ENCODE results near the gene TECTA. TPM values are rescaled to one million over a fixed set of nuclear protein-coding genes. Genes with fewer than 3 reads are reported as not detected.

TECTA gene
- total and polyA plus RNA-seq, 2 experiments from 2014 or later = 1.5 to 5.2 TPM

- no peaks in the 10 kb centered on the region for H3K27me3 ChIP-seq
- H3K4me1 ChIP-seq (ENCODE audit: low read depth) = peaks cover 14% of the 10 kb centered on the region
- H3K9me3 ChIP-seq (ENCODE audit: low read depth) = no peaks in the 10 kb centered on the region
- peaks cover 28% of the 10 kb centered on the region for H3K36me3 ChIP-seq
- peak overlapping the region; percentile 32 for H3K27ac ChIP-seq
- H3K4me3 ChIP-seq = no peak overlapping the region
- TF ChIP-seq, protein P1, sequence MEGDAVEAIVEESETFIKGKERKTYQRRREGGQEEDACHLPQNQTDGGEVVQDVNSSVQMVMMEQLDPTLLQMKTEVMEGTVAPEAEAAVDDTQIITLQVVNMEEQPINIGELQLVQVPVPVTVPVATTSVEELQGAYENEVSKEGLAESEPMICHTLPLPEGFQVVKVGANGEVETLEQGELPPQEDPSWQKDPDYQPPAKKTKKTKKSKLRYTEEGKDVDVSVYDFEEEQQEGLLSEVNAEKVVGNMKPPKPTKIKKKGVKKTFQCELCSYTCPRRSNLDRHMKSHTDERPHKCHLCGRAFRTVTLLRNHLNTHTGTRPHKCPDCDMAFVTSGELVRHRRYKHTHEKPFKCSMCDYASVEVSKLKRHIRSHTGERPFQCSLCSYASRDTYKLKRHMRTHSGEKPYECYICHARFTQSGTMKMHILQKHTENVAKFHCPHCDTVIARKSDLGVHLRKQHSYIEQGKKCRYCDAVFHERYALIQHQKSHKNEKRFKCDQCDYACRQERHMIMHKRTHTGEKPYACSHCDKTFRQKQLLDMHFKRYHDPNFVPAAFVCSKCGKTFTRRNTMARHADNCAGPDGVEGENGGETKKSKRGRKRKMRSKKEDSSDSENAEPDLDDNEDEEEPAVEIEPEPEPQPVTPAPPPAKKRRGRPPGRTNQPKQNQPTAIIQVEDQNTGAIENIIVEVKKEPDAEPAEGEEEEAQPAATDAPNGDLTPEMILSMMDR (IDR thresholded peaks at IDR 0.05; ENCODE audit: low read depth, low read length) = no peak
- no peak for DNase-seq (ENCODE audit: low read depth in 1 of 2, low spot score in 1 of 2)
These were observed 32.9 kb upstream of the TECTA start for GRCh38 chr11:121067962-121068647.

GRCh38 chr11:121068787-121069186, 32.3 kb upstream of the TECTA start:
- no peak overlapping the region for H3K27ac ChIP-seq
- TF ChIP-seq, protein P1 (IDR thresholded peaks at IDR 0.05; ENCODE audit: low read depth, low read length) = no peak
- no peaks in the 10 kb centered on the region for H3K27me3 ChIP-seq
- peaks cover 26% of the 10 kb centered on the region for H3K36me3 ChIP-seq
- H3K4me1 ChIP-seq (ENCODE audit: low read depth) = peaks cover 14% of the 10 kb centered on the region
- H3K9me3 ChIP-seq (ENCODE audit: low read depth) = no peaks in the 10 kb centered on the region
- DNase-seq (ENCODE audit: low read depth in 1 of 2, low spot score in 1 of 2) = no peak
- H3K4me3 ChIP-seq = no peak overlapping the region

DNA sequence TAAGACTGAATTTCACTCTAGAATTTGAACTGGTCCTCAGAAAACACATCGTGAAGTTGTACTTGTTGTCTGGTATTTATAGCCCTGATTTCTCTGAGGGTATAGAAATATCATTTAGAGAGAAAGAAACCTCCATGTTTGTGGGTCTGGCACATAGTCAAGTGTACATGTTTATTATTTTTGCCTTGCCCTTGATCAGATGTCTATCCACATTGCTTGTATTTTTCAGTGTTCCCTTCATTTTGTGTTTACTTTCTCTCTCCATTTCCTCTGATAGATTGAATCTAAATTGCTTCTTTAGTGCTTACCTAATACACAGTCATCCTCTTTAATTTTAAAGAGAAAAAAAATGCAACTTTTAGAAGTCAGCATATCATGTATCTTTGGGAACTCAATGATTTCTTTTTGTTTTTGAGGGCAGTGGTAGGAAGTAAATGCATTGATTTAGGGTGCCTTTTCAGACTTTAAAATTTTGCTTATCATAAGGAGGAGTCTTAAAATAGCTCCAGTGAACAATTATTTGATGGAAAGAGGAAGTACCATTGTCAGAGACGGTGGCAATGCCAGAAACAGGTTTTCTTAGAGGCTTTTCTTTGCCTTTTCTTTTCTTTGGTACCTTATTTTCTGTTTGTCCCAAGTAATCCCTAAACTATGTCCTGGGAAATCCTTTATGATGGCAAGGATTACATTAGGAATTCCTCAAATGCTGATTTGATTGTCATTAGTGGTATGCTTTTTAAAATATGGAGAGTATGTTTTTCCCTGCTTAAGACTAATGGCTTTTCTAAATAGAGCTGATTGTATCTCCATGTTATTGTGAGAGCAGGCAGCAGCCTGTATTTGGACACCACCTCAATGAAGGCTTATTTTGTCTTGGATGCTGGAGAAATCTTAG, 29.8 kb upstream of the TECTA start:
- Histone ChIP-seq H3K36me3 (peaks cover 7% of the 10 kb centered on the region), H3K27me3 (no peaks in the 10 kb centered on the region), H3K4me3 (no peak overlapping the region), H3K4me1 (ENCODE audit: low read depth) (peaks cover 14% of the 10 kb centered on the region), H3K27ac (peak overlapping the region; percentile 38), H3K9me3 (ENCODE audit: low read depth) (no peaks in the 10 kb centered on the region)
- DNase-seq (ENCODE audit: low read depth in 1 of 2, low spot score in 1 of 2) = no peak
- TF ChIP-seq, protein P1 (IDR thresholded peaks at IDR 0.05; ENCODE audit: low read depth, low read length) = no peak

DNA sequence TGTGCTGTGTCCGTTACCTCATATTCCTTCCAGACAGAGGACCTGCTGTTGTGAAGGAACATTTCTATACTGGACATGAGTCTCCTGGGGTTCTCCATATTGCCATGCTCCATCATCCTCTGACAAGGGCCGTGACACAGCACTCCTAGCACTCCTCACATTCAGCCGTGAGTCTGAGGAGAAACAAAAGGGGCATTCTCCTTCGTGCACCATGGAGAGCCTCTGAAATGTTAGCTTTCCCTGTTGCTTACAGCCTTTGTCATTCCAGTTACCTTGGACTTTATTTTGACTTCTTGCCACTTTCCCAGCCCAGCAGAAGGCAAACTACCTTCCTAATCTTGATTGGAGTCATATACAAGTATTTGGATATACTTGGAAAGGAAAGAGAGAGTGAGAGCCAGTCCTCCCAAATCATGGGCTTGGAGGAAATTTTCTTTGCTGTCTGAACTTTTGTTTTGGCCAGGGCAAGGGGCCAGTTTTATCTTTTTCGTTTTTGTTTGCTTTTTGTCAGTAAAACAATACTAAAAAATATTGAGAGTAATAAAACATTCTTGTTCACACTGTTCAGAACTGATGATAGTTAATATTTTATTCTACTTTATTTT, 29.1 kb upstream of the TECTA start:
- TF ChIP-seq, protein P1 (IDR thresholded peaks at IDR 0.05; ENCODE audit: low read depth, low read length) = no peak
- H3K27me3 ChIP-seq = no peaks in the 10 kb centered on the region
- peaks cover 7% of the 10 kb centered on the region for H3K36me3 ChIP-seq
- H3K27ac ChIP-seq = peak overlapping the region; percentile 38
- H3K4me3 ChIP-seq = no peak overlapping the region
- DNase-seq (ENCODE audit: low read depth in 1 of 2, low spot score in 1 of 2) = peak in 1 of 2 donors; percentile 29
- peaks cover 14% of the 10 kb centered on the region for H3K4me1 ChIP-seq (ENCODE audit: low read depth)
- no peaks in the 10 kb centered on the region for H3K9me3 ChIP-seq (ENCODE audit: low read depth)

GRCh38 chr11:121081321-121081720, 19.7 kb upstream of the TECTA start:
- H3K9me3 ChIP-seq (ENCODE audit: low read depth) = no peaks in the 10 kb centered on the region
- TF ChIP-seq, protein P1 (IDR thresholded peaks at IDR 0.05; ENCODE audit: low read depth, low read length) = no peak
- no peak overlapping the region for H3K4me3 ChIP-seq
- H3K27ac ChIP-seq = no peak overlapping the region
- peaks cover 14% of the 10 kb centered on the region for H3K36me3 ChIP-seq
- no peaks in the 10 kb centered on the region for H3K4me1 ChIP-seq (ENCODE audit: low read depth)
- no peak for DNase-seq (ENCODE audit: low read depth in 1 of 2, low spot score in 1 of 2)
- H3K27me3 ChIP-seq = no peaks in the 10 kb centered on the region
